ENCODE data around the gene BRAF.
"Not testable (repeated sequence)": the region's sequence is repeated elsewhere in the genome, so short reads cannot be mapped to it uniquely, and the experiment has no call there.

The BRAF gene

DNA sequence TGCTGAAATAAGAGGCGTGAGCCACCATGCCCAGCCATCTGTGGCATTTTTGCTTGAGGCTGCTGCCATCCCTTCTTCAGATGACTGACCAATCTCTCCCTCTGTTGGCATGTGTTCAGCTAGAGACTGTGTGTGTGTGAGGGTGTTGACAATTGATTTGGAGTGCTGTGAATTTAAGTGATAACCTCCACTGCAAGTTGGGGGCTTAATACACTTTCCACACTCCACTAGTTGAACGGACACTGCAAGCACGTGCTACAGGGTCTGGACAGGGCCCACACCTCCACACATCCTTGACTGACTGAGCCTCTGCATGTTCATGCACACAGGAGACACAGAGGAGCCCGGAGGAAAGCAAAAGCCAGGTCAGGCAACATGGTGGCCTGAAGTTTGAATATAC is 51.3 kb downstream of the BRAF start:
- no peak for DNase-seq

DNA sequence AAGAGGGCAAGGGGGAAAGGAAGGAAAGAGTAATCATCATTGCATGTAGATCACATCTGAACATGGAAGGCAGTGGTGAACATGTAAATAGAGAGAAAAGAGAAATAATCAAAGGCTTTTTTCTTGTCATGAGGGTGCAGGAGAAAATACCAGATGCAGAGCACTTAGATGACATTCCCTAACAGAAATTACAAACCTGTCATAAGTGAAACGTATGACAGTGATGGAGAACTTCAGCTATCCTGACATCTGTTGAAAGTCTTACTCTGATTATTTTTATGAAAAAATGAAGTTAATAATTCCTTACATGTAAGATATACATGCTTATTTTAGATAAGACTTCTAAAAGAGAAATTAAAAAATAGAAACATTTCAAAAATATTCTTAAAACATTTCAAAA is 54.7 kb downstream of the BRAF start:
- DNase-seq = no peak

DNA sequence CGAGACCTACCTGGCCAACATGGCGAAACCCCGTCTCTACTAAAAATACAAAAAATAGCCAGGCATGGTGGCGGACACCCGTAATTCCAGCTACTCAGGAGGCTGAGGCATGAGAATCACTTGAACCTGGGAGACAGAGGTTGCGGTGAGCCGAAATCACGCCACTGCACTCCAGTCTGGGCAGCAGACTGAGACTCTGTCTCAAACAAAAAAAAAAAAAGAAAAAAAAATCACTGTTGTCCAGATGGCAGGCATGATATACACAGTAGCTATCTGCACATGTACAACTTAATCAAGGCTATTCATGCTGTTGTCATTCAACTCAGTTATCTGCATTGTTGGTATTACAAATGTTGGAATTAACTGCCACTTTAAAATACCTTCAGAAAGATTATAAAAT is 55.3 kb downstream of the BRAF start:
- DNase-seq = no peak

DNA sequence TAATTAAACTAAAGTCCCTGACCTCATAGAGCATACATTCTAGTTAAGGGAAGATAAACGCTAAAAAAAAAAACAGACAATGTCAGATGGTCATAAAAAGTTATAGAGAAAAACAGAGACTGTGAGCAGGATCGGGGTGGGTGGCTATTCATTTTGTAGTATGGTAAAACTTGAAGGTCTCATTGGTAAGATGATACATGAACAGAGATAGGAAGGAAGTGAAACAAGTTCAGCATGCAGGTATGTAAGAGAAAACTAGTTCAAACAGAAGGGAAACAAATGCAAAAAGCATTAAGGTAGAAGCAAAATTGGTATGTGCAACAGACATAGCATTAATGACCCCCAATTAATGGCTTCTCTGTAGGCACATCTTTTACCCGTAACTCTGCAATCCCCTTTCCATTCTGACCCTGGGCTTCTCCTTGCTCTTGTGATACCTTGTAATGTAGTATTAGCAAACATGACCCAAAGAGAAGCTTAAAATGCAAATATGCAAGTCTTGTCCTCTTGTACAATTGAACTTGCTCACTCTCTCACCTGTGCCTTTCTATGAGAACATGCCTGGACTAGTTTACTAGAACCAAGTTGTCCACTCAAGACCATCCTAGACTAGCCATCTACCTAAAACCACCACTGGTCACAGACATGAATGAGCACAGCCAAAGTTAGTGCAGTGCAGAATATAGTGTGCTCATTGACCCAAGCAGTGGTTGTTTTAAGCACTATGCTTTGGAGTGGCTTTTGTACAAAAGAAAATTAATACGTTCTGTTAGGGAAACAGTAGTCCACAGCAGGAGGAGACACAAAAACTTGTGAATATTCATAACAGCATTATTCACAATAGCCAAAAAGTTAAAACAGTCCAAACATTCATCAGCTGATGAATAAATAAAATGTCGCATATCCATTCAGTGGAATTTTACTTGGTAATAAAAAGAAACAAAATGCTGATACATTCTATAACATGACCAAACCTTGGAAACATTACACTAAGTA is 57.0 kb downstream of the BRAF start:
- DNase-seq = no peak

DNA sequence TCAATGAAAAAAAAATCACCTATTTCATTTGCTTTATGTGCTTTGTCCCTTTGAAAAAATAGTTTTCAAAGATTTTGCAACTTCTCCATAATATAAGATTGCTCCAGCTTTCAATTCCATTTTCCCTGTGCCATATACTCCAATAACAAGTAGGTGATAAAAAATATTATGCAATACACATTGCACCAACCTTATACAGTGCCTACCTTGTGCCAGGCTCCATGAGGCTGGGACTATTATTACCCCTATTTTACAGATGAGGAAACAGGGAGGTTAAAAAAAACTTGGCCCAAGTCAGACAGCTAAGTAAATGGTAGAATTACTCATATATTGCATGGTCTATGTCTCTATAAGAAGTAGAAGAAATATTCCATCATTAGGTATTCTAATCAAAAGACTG is 57.8 kb downstream of the BRAF start:
- DNase-seq = no peak

DNA sequence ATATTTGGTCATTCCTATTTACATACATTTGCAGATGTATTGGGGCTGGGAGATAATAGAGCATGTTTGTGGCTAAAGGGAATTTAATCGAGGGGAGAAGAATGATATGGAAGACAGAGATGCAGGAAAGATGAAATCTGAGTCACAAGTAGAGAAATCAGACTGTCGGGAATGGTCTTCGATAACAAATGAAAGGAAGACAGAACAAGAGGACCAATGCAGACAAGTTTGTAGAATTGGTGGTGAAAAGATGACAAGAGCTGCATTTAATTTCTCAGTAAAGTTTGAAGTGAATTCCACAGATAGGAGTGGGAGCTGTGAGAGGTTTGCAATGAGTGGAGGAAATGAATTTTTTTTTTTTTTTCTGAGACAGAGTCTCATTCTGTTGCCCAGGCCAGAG is 60.0 kb downstream of the BRAF start:
- DNase-seq = no peak

DNA sequence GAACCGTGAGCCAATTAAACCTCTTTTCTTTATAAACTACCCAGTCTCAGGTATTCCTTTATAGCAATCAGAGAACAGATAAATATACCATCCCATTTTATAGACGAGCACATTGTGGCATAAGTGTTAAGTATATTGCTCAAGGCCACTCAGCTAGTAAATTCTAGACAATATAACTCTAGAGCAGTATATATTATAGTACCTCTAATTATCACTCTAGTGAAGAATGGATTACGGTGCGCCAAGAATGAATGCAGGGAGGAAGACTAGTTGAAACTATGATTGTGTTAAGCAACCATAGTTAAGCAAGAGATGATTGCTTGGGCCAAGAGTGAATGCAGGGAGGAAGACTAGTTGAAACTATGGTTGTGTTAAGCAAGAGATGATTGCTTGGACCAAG is 60.9 kb downstream of the BRAF start:
- DNase-seq = no peak

DNA sequence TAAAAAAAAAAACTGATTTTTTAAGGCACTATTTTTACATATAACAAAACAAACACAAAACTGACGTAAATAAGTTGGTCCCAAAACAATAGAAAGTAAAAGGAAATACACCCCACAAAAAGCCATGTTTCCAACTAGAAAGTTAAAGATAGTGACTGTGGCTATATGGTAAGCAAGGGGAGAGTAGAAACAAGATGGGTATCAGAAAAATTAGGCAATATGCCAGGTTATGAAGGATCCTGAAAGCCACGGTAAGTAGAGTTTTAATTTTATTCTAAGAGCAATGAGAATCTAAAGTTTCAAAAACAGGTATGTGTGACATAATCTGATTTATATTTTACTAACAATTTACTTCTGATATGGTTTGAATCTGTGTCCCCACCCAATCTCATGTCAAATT is 61.5 kb downstream of the BRAF start:
- no peak for DNase-seq

DNA sequence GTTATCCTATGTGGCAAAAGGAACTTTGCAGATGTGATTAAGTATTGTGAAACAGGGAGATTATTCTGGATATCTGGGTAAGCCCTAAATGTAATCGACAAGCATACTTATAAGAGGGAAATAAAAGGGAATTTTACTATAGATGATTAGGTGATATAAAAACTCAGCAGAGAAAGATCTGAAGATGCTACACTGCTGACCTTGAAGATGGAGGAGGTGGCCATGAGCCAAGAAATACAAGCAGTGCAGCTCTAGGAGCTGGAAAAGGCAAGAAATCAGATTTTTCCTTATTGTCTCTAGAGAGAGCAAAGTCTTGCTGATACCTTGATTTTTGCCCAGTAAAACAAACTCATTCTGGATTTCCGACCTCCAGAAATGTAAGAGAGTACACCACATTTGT is 67.7 kb downstream of the BRAF start:
- DNase-seq = no peak

DNA sequence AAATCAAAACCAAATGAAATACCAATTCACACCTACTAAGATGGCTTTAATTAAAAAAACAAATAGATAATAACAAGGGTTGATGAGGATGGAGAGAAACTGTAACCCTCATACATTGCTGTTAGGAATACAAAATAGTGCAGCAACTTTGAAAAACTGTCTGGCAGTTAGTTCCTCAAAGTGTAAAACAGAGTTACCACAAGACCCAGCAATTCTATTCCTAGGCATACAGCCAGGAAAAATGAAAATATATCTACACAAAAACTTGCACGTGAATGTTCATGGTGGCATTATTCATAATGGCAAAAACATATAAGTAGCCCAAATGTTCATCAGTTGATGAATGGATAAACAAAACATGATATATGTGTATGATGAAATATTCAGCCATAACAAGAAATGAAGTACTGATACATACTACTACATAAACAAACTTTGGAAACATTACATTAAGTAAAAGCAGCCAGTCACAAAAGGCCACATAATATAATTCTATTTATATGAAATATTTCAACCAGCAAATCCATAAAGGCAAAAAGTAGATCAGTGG is 83.5 kb downstream of the BRAF start:
- DNase-seq = no peak

DNA sequence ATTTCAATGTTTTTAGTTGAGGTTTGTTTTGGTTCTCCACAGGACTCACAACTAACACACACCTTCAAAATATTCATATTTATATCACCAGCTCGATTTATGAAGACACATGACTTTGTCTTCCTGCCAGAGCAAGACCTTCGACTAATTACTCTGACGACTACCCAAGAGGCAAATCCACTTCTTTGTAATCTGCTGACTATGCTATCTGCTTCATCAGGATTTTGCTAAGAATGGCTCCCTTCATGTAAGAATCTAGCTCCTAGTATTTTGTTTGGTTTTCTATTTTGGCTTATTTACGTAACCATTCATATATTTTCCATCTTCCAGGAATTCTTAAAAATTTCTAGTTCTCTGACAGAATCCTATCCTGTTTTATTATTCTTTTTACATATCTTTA is 93.0 kb downstream of the BRAF start:
- no peak for DNase-seq

DNA sequence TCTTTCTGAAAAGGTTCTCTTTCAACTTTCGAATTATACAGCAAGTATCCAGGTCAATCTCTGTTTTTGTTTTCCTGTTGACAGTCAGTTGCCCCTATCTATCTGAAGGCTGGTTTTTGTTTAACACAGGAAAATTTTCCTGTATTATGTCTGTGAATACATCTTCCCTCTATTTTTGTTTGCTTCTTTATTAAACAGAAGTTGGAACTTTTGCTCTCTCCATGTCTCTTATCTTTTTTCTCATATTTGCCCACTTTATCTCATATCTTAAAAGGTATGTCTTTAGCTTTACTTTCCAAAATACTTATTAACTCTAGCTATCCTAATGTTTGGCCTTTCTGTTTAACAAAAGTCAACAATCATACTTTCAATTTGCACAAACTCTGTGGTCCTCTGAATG is 95.0 kb downstream of the BRAF start:
- DNase-seq = no peak

DNA sequence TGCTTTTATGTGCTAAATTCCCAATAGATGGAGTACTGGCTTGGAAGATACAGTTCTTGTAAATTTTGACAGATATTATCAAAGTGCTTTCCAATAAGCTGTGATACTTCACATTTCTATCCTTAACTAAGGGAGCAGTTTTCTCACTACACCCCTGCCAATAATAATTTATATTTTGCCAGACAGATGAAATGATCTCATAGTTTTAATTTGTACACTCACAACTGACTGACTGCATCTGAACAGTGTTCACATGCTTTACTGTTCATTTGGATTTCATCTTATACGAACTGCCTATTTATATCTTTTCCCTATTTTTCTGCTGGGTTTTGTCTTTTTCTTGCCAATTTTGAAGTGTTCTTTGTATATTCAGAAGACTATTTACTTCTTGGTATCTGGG is 96.0 kb downstream of the BRAF start:
- no peak for DNase-seq

DNA sequence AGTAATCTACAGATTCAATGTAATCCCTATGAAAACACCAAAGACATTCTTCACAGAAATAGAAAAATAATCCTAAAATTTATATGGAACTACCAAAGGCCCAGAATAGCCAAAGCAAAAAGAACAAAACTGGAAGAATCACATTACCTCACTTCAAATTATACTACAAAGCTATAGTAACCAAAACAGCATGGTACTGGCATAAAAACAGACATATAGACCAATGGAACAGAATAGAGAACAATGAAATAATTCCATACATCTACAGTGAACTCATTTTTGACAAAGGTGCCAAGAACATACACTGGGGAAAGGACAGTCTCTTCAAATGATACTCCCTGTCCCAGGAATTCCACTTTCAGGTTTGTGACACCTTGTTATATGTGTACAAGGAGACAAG is 107.3 kb downstream of the BRAF start:
- DNase-seq = not testable (repeated sequence)

DNA sequence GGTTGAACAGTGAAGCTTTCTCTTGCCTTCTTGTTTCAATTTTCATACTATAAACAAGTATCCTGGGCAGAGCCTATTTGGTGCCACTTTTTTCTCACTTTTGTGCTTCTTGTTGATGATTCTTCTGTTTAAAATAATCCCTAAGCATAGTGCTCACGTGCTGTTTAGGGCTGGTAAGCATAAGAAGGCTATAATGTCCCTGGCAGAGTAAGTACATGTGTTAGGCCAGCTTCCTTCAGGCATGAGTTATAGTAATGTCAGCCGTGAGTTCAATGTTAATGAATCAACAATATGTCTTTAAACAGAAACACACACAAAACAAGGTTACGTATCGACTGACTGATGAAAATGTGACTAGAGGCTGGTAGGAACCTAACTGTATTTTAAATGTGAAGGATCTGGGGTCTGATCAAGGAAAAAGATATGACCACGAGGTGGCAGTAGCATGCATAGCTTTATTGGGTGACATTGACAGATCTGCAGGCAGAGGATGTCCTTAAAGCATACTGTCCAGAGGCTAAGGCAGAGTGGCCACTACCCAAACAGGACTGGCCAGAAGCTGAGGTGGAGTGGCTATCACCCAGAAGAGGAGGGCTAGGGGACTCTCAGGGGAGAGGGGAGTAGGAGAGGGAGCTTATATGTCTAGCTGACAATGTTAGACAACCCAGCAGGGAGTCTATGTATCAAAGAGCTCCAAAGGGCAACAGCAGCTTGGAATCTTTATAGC is 113.7 kb downstream of the BRAF start:
- DNase-seq = peak; percentile 83

DNA sequence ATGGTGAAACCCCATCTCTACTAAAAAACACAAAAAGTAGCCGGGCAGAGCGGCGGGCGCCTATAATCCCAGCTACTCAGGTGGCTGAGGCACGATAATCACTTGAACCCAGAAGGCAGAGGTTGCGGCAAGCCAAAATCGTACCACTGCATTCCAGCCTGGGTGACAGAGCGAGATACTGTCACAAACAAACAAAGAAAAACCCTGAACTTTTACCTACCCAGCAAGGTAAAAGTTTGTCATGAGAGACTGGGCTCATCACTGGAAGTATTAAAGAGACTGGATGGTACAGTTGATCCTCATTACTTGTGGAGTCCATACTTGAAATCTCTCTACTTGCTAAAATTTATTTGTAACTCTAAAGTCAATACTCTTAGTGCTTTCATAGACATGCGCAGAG is 114.3 kb downstream of the BRAF start:
- DNase-seq = no peak

DNA sequence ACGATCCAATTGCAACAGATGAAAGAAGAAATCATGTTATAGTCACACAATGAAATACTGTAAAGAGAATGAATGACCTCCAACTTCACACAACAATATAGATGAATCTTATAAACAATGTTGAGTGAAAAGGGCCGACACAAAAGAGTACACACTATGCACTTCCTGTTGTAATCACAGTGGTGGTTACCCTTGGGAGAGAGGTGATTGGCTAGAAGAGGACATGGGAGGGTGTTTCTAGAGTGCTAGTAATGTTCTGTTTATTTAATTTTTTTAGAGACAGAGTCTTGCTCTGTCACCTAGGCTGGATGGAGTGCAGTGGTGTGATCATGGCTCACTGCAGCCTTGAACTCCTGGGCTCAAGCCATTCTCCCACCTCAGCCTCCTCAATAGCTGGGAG is 145.8 kb downstream of the BRAF start:
- DNase-seq = no peak

DNA sequence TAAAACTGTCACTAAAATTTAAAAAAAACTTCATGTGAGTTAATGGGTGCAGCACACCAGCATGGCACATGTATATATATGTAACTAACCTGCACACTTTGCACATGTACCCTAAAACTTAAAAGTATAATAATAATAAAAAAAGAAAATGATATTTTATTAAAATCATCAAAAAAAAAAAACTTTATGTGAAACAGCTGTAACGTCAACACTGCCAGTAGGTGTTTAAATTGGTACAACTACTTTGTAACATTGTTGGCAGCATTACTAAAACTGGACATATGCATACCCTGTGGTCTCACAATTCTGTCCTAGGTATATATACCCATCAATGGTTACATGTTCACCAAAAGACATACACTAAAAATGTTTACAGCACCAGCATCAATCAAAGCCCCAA is 146.2 kb downstream of the BRAF start:
- no peak for DNase-seq

DNA sequence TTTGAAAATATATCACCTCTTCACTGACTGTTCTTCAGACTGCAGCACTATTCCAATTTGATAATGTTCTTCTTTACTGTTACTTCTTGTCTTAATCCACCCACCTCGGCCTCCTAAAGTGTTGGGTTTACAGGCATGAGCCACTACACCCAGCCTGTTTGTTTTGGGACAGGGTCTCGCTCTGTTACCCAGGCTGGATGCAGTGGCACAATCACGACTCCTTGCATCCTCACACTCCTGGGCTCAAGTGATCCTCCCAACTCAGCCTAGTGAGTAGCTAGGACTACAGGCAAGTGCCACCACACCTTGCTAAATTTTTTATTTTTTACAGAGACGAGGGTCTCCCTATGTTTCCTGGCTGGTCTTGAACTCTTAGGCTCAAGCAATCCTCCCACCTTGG is 150.4 kb downstream of the BRAF start:
- DNase-seq = no peak

DNA sequence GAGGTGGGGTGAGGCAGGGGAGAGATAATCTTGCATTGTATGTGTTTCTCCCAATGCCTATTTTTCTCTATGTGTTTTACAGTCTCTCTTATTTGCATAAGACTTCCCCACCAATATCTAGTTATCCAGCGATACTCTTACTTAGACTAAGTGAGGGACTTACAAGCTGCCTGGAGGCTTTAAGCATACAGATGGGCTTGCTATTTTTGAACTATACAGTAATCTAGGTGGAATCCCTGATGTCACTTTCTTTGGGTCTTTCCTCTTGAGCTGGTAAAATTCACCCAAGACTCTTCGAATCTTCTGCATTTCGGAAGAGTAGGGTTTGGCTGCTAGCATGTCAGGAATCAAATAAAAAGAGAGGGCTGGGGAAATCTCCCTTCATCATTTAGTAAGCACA is 151.6 kb downstream of the BRAF start:
- no peak for DNase-seq

DNA sequence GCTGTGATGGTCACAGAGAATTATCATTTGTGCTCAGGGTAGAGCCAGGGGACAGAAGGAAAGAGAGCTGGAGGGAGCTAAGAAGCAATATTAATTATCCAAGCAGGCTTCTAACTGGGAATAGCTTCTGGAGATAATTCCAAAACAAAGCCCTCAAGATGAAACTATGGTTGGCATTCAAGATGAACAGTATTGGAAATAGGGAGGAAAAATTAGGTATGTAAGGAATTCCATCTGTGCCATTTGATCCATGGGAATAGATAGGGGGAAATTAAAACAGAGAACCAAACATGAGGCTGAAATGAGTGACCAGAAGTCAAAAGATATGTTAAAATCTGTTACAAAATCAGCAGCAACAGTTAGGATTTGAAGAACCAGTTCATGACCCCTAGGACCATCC is 152.9 kb downstream of the BRAF start:
- no peak for DNase-seq

DNA sequence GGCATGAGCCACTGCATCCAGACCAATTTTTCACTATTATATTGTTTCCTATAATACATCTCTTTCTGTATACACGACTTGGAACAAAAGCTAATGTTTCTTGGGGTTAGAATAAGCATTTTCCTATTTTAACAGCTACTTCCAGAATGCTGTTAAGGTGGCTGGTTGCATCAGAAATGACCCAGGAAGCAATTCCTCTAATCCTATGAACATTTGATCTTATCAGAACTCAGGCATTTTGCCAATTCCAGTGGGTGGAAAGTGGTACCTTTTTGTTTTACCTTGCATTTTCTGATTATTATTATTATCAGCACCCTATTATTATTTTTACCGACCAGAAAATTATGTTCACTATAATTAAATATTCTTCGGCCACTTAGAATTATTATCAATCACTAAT is 154.9 kb downstream of the BRAF start:
- no peak for DNase-seq

DNA sequence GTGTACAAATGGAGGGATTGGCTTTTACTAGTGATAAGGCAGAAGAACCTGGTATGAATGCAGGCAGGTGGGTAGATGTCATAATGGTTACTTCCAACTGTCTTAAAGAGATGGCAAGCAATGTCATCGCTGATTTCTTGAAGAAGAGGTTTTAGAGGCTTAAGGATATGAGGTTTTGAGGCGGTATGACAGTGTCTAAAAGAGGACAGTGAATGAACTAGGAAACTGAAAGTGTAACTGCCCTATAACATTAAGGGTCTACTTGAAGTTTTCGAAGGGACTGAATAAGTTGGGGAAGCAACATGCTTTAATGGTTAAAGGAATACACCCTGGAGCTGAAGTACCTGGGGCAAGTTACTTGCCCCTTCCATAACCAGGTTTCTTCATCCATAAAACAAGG is 157.3 kb downstream of the BRAF start:
- no peak for DNase-seq

DNA sequence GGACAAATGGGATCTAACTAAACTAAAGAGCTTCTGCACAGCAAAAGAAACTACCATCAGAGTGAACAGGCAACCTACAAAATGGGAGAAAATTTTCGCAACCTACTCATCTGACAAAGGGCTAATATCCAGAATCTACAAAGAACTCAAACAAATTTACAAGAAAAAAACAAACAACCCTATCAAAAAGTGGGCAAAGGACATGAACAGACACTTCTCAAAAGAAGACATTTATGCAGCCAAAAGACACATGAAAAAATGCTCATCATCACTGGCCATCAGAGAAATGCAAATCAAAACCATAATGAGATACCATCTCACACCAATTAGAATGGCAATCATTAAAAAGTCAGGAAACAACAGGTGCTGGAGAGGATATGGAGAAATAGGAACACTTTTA is 159.3 kb downstream of the BRAF start:
- not testable (repeated sequence) for DNase-seq
